C1 segment of cervical spinal cord (tissue), 14 donors: Measurements from ENCODE around the gene VGLL4.
A peak's percentile ranks its signal among the peaks of the same experiment; 100 is the strongest.
"Not testable (repeated sequence)": the region's sequence is repeated elsewhere in the genome, so short reads cannot be mapped to it uniquely, and the experiment has no call there.

Experiments
- DNase-seq, 14 donors: peaks; one replicate each; lab custom pipeline; 2025; lab: John Stamatoyannopoulos, UW

Gene VGLL4, protein sequence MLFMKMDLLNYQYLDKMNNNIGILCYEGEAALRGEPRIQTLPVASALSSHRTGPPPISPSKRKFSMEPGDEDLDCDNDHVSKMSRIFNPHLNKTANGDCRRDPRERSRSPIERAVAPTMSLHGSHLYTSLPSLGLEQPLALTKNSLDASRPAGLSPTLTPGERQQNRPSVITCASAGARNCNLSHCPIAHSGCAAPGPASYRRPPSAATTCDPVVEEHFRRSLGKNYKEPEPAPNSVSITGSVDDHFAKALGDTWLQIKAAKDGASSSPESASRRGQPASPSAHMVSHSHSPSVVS

DNA sequence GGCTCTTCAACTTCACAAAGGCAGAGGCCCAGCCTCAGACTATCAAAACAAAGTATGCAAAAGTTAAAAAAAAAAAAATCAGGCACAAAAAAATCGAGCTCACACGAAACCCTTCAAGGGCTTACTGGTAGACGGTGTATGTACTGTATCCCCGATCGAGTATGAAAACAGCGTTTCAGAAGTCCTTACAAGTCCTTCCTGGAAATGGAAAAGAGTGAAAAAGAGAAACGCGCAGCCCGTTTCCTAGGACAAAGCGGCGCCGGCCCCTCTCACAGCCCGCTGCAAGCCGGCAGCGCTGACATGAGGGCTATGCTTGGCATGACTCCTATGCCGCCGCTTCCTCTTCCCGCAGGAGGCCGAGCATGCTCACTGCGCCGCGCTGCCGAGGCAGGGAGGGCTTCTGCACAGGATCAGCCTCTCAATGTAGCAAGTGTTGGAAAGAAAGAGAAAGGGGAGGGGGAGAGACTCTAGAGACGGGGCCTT is at the start of gene VGLL4:
VGLL4 (minus strand) TSS at position 311 of the 483 bp plus-strand sequence. CDS start 397 bp downstream, outside the sequence.
- peak in 13 of 14 donors; percentile 73 to 94 (median 86) for DNase-seq

- no peak for DNase-seq
Measured at GRCh38 chr3:11692532-11692813, 48.8 kb upstream of the VGLL4 start.

DNA sequence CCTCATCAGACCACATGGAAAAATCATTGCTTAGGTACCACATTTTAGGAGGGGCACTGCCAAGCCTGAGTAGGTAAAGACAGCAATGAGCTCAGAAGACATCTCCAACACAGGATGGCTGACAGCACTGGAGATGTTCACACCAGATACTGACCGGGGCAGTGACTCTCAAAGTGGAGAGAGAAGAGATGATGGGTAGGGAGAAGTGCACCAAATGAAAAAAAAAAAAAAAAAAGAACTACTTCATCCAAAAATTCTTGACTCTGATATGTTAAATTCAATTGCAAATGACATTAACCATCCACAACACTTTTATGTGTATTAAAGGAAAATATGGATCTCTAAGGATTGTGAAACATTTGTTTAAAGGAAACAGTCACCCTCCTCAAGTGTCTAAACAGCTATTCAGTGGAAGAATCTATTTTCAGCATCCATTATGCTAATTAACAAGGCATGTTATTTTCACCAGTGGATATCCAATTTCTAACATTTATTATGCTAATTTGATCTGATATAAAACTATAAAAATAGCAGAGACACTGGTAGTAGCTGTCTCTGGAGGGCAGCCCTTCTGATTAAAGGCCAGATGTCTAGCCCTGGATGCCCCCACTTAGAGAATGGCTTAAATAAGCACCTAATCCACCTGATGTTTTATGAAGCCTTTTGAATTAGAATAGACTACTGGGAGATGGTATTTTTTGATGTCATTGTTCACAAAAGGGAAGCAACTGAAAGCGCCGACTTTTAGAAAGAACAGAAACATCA is 48.2 kb upstream of the VGLL4 start:
- no peak for DNase-seq

- no peak for DNase-seq
Measured at GRCh38 chr3:11690863-11691766, 47.4 kb upstream of the VGLL4 start.

GRCh38 chr3:11689749-11690148 is 46.0 kb upstream of the VGLL4 start:
- no peak for DNase-seq

DNA sequence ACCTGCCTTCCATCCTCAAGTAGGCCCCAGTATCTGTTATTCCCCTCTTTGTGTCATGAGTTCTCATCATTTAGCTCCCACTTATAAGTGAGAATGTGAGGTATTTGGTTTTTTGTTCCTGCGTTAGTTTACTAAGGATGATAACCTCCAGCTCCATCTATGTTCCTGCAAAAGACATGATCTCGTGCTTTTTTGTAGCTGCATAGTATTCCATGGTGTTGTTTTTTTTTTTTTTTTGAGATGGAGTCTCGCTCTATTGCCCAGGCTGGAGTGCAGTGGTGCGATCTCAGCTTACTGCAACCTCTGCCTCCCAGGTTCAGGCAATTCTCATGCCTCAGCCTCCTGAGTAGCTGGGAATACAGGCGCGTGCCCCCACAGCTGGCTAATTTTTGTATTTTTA is 41.3 kb upstream of the VGLL4 start:
- not testable (repeated sequence) for DNase-seq

DNA sequence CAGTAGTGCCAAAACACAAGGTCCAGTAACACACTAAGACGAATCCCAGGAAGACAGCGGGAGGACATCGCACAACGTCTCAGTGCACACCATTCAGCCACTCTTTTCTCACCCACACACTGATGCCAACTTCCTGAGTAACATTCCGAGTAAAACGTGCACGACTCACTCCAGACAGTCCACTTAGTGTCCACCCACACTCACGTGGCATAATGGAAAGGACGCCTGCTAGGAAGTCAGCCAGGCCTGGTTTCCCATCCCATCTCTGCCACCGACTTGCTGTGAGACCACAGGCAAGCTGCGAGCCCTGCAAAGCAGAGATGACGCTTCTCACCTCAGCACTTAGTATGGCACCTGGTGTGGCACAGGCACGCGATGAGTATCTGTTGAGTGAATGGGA is 36.8 kb upstream of the VGLL4 start:
- no peak for DNase-seq

- no peak for DNase-seq
Measured at GRCh38 chr3:11679964-11680363, 36.2 kb upstream of the VGLL4 start.

DNA sequence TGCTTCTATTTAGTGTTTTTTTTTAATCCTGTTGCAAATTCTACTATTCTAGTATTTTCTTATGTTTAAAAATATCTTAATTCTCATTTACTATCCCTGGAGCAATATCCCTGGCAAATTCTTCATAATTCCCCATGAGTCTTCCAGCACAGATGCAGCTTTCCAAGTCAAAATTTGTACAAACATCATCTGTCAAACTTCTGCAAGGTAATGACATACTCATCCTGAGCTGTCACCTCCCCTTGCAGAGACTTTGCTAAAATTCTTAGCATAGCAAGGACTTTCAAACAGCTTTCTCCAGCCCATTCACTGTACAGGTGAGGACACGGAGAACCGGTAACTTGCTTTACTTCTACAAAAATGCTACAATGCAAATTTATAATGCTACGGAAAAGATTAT is 28.6 kb upstream of the VGLL4 start:
- no peak for DNase-seq

GRCh38 chr3:11671648-11672100 is 28.0 kb upstream of the VGLL4 start:
- DNase-seq, result no peak

GRCh38 chr3:11668243-11669235 is 24.8 kb upstream of the VGLL4 start:
- DNase-seq, result no peak

DNA sequence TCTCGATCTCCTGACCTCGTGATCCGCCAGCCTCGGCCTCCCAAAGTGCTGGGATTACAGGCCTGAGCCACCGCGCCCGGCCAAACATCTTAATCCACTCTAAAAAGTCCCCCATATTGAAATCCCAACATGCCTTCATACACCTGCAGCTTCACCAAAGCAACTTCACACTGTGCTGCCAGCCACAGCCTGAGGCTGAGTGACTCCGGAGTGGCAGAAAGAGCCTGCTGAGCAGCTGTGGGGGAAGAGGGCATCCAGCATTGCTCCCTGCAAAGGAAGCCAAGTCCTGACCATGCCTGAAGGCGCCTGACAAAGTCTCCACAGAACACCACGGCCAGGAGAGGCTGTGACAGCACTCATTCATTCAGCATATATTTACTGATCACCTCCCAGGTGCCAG is 21.6 kb upstream of the VGLL4 start:
- no peak for DNase-seq

DNA sequence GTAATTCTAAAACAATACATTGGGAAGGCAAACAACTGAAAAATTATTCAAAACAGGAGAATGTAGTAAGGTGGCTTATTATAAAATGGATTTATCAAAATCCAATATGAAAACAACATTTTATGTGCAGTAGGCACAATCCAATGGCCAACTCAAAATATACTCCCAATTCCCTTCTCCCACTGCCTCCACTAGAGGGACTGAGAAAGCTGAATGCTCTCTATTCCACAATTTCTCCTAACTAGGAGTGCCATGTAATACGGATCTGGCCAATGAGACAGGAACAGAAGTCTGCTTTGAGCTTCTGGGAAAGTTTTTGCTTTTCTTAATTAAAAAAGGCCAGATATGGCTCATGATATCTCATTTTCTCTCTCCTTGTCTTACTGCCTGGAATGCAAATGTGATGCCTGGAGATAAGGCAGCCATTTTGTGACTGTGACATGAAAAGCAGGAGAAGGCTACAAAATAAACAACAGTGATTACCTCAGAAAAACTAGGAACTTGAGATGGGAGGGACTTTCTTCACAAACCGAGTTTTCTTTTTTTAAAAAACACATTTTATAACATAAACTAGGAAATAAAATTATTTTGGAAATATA is 18.8 kb upstream of the VGLL4 start:
- no peak for DNase-seq

- DNase-seq, result no peak
Measured at GRCh38 chr3:11661827-11662226, 18.1 kb upstream of the VGLL4 start.

- no peak for DNase-seq
Measured at GRCh38 chr3:11661052-11661656, 17.4 kb upstream of the VGLL4 start.

DNA sequence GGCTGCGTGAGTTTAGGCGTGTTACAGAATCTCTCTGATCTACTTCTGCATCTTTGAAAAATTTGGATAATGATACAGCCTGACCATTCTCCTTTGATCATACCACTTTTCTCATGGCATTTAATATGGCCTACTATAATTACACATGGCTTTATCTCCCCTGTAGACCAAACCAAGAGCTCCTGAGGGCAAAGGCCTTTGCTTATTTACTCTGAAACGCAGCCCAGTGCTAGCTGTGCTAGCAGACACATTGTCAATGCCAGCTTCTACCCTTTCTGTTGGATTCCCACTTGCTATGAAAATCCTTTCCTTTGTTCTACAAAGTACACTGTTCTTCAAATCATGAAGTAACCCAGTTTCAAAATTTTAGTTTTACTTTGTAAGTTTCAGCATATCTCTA is 16.5 kb upstream of the VGLL4 start:
- no peak for DNase-seq

DNA sequence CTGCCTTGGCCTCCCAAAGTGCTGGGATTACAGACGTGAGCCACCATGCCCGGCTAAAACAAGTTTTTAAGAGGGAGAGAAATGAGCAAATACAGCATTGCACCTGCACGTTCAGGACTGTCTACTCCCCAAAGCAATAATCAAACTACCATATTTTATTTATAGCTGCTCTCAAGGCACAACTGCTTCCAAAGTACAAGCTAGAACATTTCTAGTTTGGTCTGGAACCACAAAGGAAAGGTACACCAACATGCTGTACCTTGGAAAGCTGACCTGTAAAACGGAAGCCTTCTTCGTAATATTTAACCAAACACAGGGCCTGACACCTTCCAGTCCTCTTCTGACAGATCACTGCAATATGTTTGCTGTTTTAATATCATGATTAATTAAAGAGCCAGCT is 14.5 kb upstream of the VGLL4 start:
- DNase-seq, result no peak

GRCh38 chr3:11655196-11655928 is 11.6 kb upstream of the VGLL4 start:
- no peak for DNase-seq

GRCh38 chr3:11654166-11654565 is 10.5 kb upstream of the VGLL4 start:
- no peak for DNase-seq
